ENCODE data around the gene FAM120B.
A peak's percentile ranks its signal among the peaks of the same experiment; 100 is the strongest.

FAM120B gene

GRCh38 chr6:170273191-170273590 is 33.4 kb upstream of the FAM120B start:
- no peak for DNase-seq

- DNase-seq, result no peak
Observed at GRCh38 chr6:170273681-170274080, 32.9 kb upstream of the FAM120B start.

- no peak for DNase-seq
Observed at GRCh38 chr6:170274713-170275560, 31.6 kb upstream of the FAM120B start.

- DNase-seq, result no peak
Observed at GRCh38 chr6:170276369-170277057, 30.0 kb upstream of the FAM120B start.

- DNase-seq, result no peak
Observed at GRCh38 chr6:170277893-170278742, 28.4 kb upstream of the FAM120B start.

GRCh38 chr6:170278743-170279094 is 27.8 kb upstream of the FAM120B start:
- DNase-seq, result no peak

- DNase-seq, result no peak
Observed at GRCh38 chr6:170279426-170279825, 27.1 kb upstream of the FAM120B start.

GRCh38 chr6:170279977-170280688 is 26.4 kb upstream of the FAM120B start:
- peak; percentile 13 for DNase-seq

GRCh38 chr6:170280689-170281045 is 25.9 kb upstream of the FAM120B start:
- no peak for DNase-seq

GRCh38 chr6:170281331-170282292 is 24.9 kb upstream of the FAM120B start:
- DNase-seq, result no peak

- DNase-seq, result no peak
Observed at GRCh38 chr6:170282512-170283158, 23.9 kb upstream of the FAM120B start.

GRCh38 chr6:170283212-170284081 is 23.1 kb upstream of the FAM120B start:
- no peak for DNase-seq

GRCh38 chr6:170284126-170284773 is 22.3 kb upstream of the FAM120B start:
- no peak for DNase-seq

GRCh38 chr6:170284866-170285469 is 21.6 kb upstream of the FAM120B start:
- no peak for DNase-seq

- no peak for DNase-seq
Observed at GRCh38 chr6:170285482-170285881, 21.1 kb upstream of the FAM120B start.

- DNase-seq, result no peak
Observed at GRCh38 chr6:170286246-170286933, 20.2 kb upstream of the FAM120B start.

GRCh38 chr6:170286934-170287265 is 19.7 kb upstream of the FAM120B start:
- DNase-seq, result no peak

GRCh38 chr6:170287371-170287876 is 19.1 kb upstream of the FAM120B start:
- no peak for DNase-seq
